Parathyroid adenoma (tissue), 2 donors: ENCODE results near the gene NMRK2.
A peak's percentile ranks its signal among the peaks of the same experiment; 100 is the strongest.

ENCODE experiments used
- H2AFZ ChIP-seq: fragments of 300-600 bp; sonication (generic); one replicate; pipeline ENCODE4 v1.7.0; 2017; ENCODE audit warnings: antibody characterized with exemption, mild to moderate bottlenecking
- H3K27ac ChIP-seq: fragments of 300-600 bp; sonication (generic); one replicate; pipeline ENCODE4 v1.7.0; 2017
- H3K27me3 ChIP-seq: fragments of 300-600 bp; sonication (generic); one replicate; pipeline ENCODE4 v1.7.0; 2017; ENCODE audit warnings: low read length; ENCODE audit not compliant: control insufficient read depth, insufficient read depth
- H3K36me3 ChIP-seq: fragments of 300-600 bp; sonication (generic); one replicate; pipeline ENCODE4 v1.7.0; 2017; ENCODE audit warnings: low read length; ENCODE audit not compliant: control insufficient read depth, insufficient read depth
- H3K4me1 ChIP-seq: fragments of 300-600 bp; sonication (generic); one replicate; pipeline ENCODE4 v1.7.0; 2017; ENCODE audit warnings: control low read depth
- H3K4me2 ChIP-seq: fragments of 300-600 bp; sonication (generic); one replicate; pipeline ENCODE4 v1.7.0; 2017; ENCODE audit warnings: low read length
- H3K4me3 ChIP-seq: fragments of 300-600 bp; sonication (generic); one replicate; pipeline ENCODE4 v1.7.0; 2017; ENCODE audit warnings: low read depth, low read length
- H3K79me2 ChIP-seq: fragments of 300-600 bp; sonication (generic); one replicate; pipeline ENCODE4 v1.7.0; 2017; ENCODE audit warnings: control low read depth
- H3K9ac ChIP-seq: fragments of 300-600 bp; sonication (generic); one replicate; pipeline ENCODE4 v1.7.0; 2017; ENCODE audit warnings: mild to moderate bottlenecking
- H3K9me3 ChIP-seq: fragments of 300-600 bp; sonication (generic); one replicate; pipeline ENCODE4 v1.7.0; 2017; ENCODE audit warnings: low read length; ENCODE audit not compliant: control insufficient read depth
- CTCF ChIP-seq: fragments of 300-600 bp; sonication (generic); IDR thresholded peaks from one replicate; pipeline ENCODE4 v1.7.0; 2017; ENCODE audit warnings: antibody characterized with exemption, mild to moderate bottlenecking
- donor health status: primary hyperparathyroidism.

NMRK2 gene

GRCh38 chr19:3981373-3981735 is 48.5 kb downstream of the NMRK2 start:
- H3K9ac ChIP-seq = no peak overlapping the region
- H3K4me1 ChIP-seq = peaks cover 15% of the 10 kb centered on the region
- no peak for TF ChIP-seq CTCF
- no peaks in the 10 kb centered on the region for H3K9me3 ChIP-seq
- no peaks in the 10 kb centered on the region for H3K36me3 ChIP-seq
- no peak overlapping the region for H3K4me2 ChIP-seq
- peaks cover 47% of the 10 kb centered on the region for H3K79me2 ChIP-seq
- no peak overlapping the region for H3K4me3 ChIP-seq
- no peaks in the 10 kb centered on the region for H3K27me3 ChIP-seq
- no peak overlapping the region for H3K27ac ChIP-seq
- no peak overlapping the region for H2AFZ ChIP-seq

GRCh38 chr19:3981736-3982681 is 49.1 kb downstream of the NMRK2 start:
- Histone ChIP-seq H3K36me3 (no peaks in the 10 kb centered on the region), H3K4me3 (no peak overlapping the region), H3K4me2 (no peak overlapping the region), H3K9ac (no peak overlapping the region), H2AFZ (no peak overlapping the region), H3K27ac (no peak overlapping the region), H3K9me3 (no peaks in the 10 kb centered on the region), H3K79me2 (peaks cover 47% of the 10 kb centered on the region), H3K4me1 (peaks cover 18% of the 10 kb centered on the region), H3K27me3 (no peaks in the 10 kb centered on the region)
- TF ChIP-seq CTCF = no peak

- H3K9me3 ChIP-seq = no peaks in the 10 kb centered on the region
- peaks cover 18% of the 10 kb centered on the region for H3K4me1 ChIP-seq
- no peak overlapping the region for H3K4me3 ChIP-seq
- H2AFZ ChIP-seq = no peak overlapping the region
- peak overlapping the region; percentile 100 for H3K27ac ChIP-seq
- no peaks in the 10 kb centered on the region for H3K27me3 ChIP-seq
- no peak overlapping the region for H3K9ac ChIP-seq
- H3K36me3 ChIP-seq = no peaks in the 10 kb centered on the region
- H3K79me2 ChIP-seq = peaks cover 47% of the 10 kb centered on the region
- TF ChIP-seq CTCF = no peak
- H3K4me2 ChIP-seq = no peak overlapping the region
These were observed 50.1 kb downstream of the NMRK2 start for GRCh38 chr19:3982701-3983541.

- H3K9ac ChIP-seq = no peak overlapping the region
- peaks cover 18% of the 10 kb centered on the region for H3K4me1 ChIP-seq
These were observed 50.7 kb downstream of the NMRK2 start for GRCh38 chr19:3983542-3983914.

More at GRCh38 chr19:3983542-3983914, 50.7 kb downstream of the NMRK2 start:
- no peak for TF ChIP-seq CTCF
- Histone ChIP-seq H3K79me2 (peaks cover 44% of the 10 kb centered on the region), H3K36me3 (no peaks in the 10 kb centered on the region), H3K27me3 (no peaks in the 10 kb centered on the region), H3K4me2 (peak overlapping the region; percentile 82), H3K27ac (peak overlapping the region; percentile 100), H3K9me3 (no peaks in the 10 kb centered on the region), H3K4me3 (peak overlapping the region; percentile 99), H2AFZ (no peak overlapping the region)
